B cell (primary cell): ENCODE data around the gene CACYBP. TPM values are rescaled to one million over a fixed set of nuclear protein-coding genes. Genes with fewer than 3 reads are reported as not detected.

Source experiments
- ATAC-seq: fragments of 200-7000 bp; cut with Tn5 transposase; one replicate; pipeline ENCODE4 v1.10.0; 2021; ENCODE audit warnings: low read depth, mild to moderate bottlenecking, moderate number of reproducible peaks, moderate library complexity
- CTCF ChIA-PET: fragments of 350-600 bp; sonication (Branson Sonifier 250); formaldehyde crosslinking; loops from one replicate; lab custom pipeline; 2021; ENCODE audit warnings: antibody characterized with exemption, inconsistent platforms; lab: Charles Lee
- POLR2A ChIA-PET: fragments of 350-600 bp; sonication (Branson Sonifier 250); formaldehyde crosslinking; loops from one replicate; lab custom pipeline; 2021; ENCODE audit warnings: antibody characterized with exemption; lab: Charles Lee
- DNase-seq: peaks from one replicate; pipeline ENCODE4 v3.0.0; 2013
- H2AFZ ChIP-seq: 2 replicates; pipeline ENCODE4 v1.6.1; 2012; ENCODE audit warnings: mild to moderate bottlenecking, low read depth, low read length; ENCODE audit not compliant: insufficient read depth, poor library complexity, severe bottlenecking
- H3K27ac ChIP-seq, 2 donors: 1 replicate in 1 of 2; 2 replicates in 1 of 2; pipeline ENCODE4 v1.5.1; 2012 to 2013; ENCODE audit warnings: low read length in 2 of 2, mild to moderate bottlenecking in 2 of 2, moderate library complexity in 1 of 2
- H3K27me3 ChIP-seq, 4 experiments: fragments of 200-600 bp in 1 of 4; sonication (generic) in 1 of 4; replicated peaks in 1 of 4; 1 replicate in 2 of 4; 2 replicates in 2 of 4; pipeline versions ENCODE4 v1.6.1 to v1.7.0; 2013 to 2016; ENCODE audit warnings: low read length in 3 of 4, mild to moderate bottlenecking in 2 of 4, mixed read lengths in 1 of 4, moderate library complexity in 1 of 4; ENCODE audit not compliant: insufficient read depth in 4 of 4, control insufficient read depth in 3 of 4; ENCODE audit errors: control extremely low read depth in 1 of 4
- H3K36me3 ChIP-seq, 2 experiments: replicated peaks in 1 of 2; 1 replicate in 1 of 2; 2 replicates in 1 of 2; pipeline versions ENCODE4 v1.6.1 to v1.7.1; 2013; ENCODE audit warnings: low read length in 1 of 2; ENCODE audit not compliant: insufficient read depth in 2 of 2, control insufficient read depth in 1 of 2; ENCODE audit errors: control extremely low read depth in 1 of 2, extremely low read depth in 1 of 2
- H3K4me1 ChIP-seq, 2 donors: fragments of 200-600 bp in 1 of 2; sonication (generic) in 1 of 2; 1 replicate in 1 of 2; 2 replicates in 1 of 2; pipeline versions ENCODE4 v1.5.1 to v1.6.1; 2013 to 2017; ENCODE audit warnings: low read length in 2 of 2; ENCODE audit not compliant: control insufficient read depth in 2 of 2, insufficient read depth in 2 of 2
- H3K4me2 ChIP-seq: replicated peaks from 2 replicates; pipeline ENCODE3; 2012; ENCODE audit warnings: mild to moderate bottlenecking, low read depth, low read length; ENCODE audit not compliant: poor library complexity, severe bottlenecking
- H3K4me3 ChIP-seq, 5 experiments: fragments of 200-600 bp in 1 of 5; sonication (generic) in 1 of 5; 1 replicate in 3 of 5; 2 replicates in 2 of 5; pipeline versions ENCODE4 v1.5.1 to v1.7.0; 2011 to 2016; ENCODE audit warnings: low read length in 4 of 5, mild to moderate bottlenecking in 4 of 5, low read depth in 2 of 5, control low read depth in 1 of 5, moderate library complexity in 1 of 5; ENCODE audit not compliant: insufficient read depth in 1 of 5; ENCODE audit errors: control extremely low read depth in 1 of 5, extremely low read depth in 1 of 5
- H3K79me2 ChIP-seq: fragments of 200-600 bp; sonication (generic); one replicate; pipeline ENCODE4 v1.6.0; 2016; ENCODE audit warnings: low read length; ENCODE audit not compliant: control insufficient read depth, insufficient read depth
- H3K9ac ChIP-seq: fragments of 200-600 bp; sonication (generic); 2 replicates; pipeline ENCODE4 v1.6.1; 2017; ENCODE audit warnings: mild to moderate bottlenecking, low read length, moderate library complexity
- H3K9me3 ChIP-seq, 3 donors: one replicate each; pipeline versions ENCODE4 v1.6.1 to v1.7.1; 2013; ENCODE audit warnings: low read length in 2 of 3; ENCODE audit not compliant: control insufficient read depth in 2 of 3, insufficient read depth in 1 of 3; ENCODE audit errors: control extremely low read depth in 1 of 3
- H4K20me1 ChIP-seq: 2 replicates; pipeline ENCODE4 v1.6.0; 2012; ENCODE audit warnings: mild to moderate bottlenecking, low read length; ENCODE audit not compliant: insufficient read depth, control insufficient read depth, poor library complexity, severe bottlenecking
- H3K27ac Mint-ChIP-seq: one replicate; pipeline ENCODE4 v1.8.0; 2021; ENCODE audit warnings: mixed read lengths
- H3K27me3 Mint-ChIP-seq: one replicate; pipeline ENCODE4 v1.8.0; 2021; ENCODE audit warnings: mixed read lengths
- H3K4me1 Mint-ChIP-seq: one replicate; pipeline ENCODE4 v1.8.0; 2021; ENCODE audit warnings: mixed read lengths
- H3K4me3 Mint-ChIP-seq: one replicate; pipeline ENCODE4 v1.8.0; 2021; ENCODE audit warnings: mixed read lengths
- H3K9me3 Mint-ChIP-seq: one replicate; pipeline ENCODE4 v1.8.0; 2022; ENCODE audit warnings: mixed read lengths; ENCODE audit not compliant: insufficient read depth
- CTCF ChIP-seq: fragments of 200-600 bp; IDR thresholded peaks from one replicate; pipeline ENCODE4 v1.8.0; 2022; ENCODE audit warnings: antibody characterized with exemption, mild to moderate bottlenecking
- EZH2 ChIP-seq: IDR thresholded peaks from 2 replicates; pipeline ENCODE4 v1.6.1; 2012; ENCODE audit warnings: borderline replicate concordance, low read depth, mild to moderate bottlenecking, moderate library complexity, low read length; ENCODE audit not compliant: insufficient read depth, poor library complexity, severe bottlenecking
- WGBS: methylation state at CpG from one replicate; pipeline ENCODE4 v1.1.5; 2013; ENCODE audit warnings: missing lambda C conversion rate; ENCODE audit not compliant: insufficient coverage; 5-methylcytosine and 5-hydroxymethylcytosine counted together
- intact Hi-C: fragments of 100-400 bp; cut with micrococcal nuclease; formaldehyde crosslinking; loops from one replicate; pipeline ENCODE4 v1.10.0; 2022
- polyA plus RNA-seq: library from polyadenylated mRNA; depleted of rRNA; stranded (reverse); fragments of >200 nt; gene quantifications from 2 replicates; pipeline ENCODE4 v1.2.3, GENCODE V29; 2012
- total RNA-seq, 2 donors: library from RNA; stranded (reverse); fragments of 120-200 nt in 1 of 2; gene quantifications; 1 replicate in 1 of 2; 2 replicates in 1 of 2; pipeline versions ENCODE4 v1.2.3 to v1.2.4, GENCODE V29; 2013 to 2022

The CACYBP gene
- total and polyA plus RNA-seq, 2 donors (not counting 1 experiment from before 2014, with no cell fraction given), result 16.2 to 71.1 TPM

- Histone ChIP-seq H3K36me3 (peaks cover 0 to 5% of the 10 kb centered on the region in 2 experiments), H3K79me2 (peaks cover 24% of the 10 kb centered on the region), H3K9me3 (peaks cover 0 to 5% (median 1%) of the 10 kb centered on the region in 3 donors), H4K20me1 (no peaks in the 10 kb centered on the region), H3K9ac (no peak overlapping the region), H2AFZ (peak overlapping the region; percentile 23), H3K4me2 (no peak overlapping the region), H3K27ac (no peak overlapping the region), H3K4me1 (peaks cover 15 to 20% of the 10 kb centered on the region in 2 donors), H3K4me3 (no peak overlapping the region), H3K27me3 (no peaks in the 10 kb centered on the region)
- DNase-seq (no peak), ATAC-seq (no peak)
- intact Hi-C loops, result loop anchor here (10.0 kb wide), 3 partner anchors 170 to 1180 kb away; partner anchors contain the start of genes COP1, KIAA0040 and RABGAP1L
- Mint-ChIP-seq H3K4me3 (peak overlapping the region; percentile 95), H3K27ac (peak overlapping the region; percentile 92), H3K27me3 (no peaks in the 10 kb centered on the region), H3K4me1 (peaks cover 34% of the 10 kb centered on the region), H3K9me3 (peaks cover 3% of the 10 kb centered on the region)
- no CpG with 5 or more reads among the region's 2 CpGs for WGBS
- TF ChIP-seq CTCF (no peak), EZH2 (no peak)
- POLR2A ChIA-PET, result interaction anchor here (3.9 kb wide), 1 partner anchor 25 kb away, joined by 57 read pairs; the partner anchor contains the start of gene CACYBP
- CTCF ChIA-PET, result interaction anchor here (0.7 to 1.4 kb wide), 5 partner anchors 11 to 127 kb away, joined by 3 to 4 read pairs (median 3); no protein-coding TSS in a partner anchor
Measured at GRCh38 chr1:175024773-175025172, 25.0 kb downstream of the CACYBP start.

DNA sequence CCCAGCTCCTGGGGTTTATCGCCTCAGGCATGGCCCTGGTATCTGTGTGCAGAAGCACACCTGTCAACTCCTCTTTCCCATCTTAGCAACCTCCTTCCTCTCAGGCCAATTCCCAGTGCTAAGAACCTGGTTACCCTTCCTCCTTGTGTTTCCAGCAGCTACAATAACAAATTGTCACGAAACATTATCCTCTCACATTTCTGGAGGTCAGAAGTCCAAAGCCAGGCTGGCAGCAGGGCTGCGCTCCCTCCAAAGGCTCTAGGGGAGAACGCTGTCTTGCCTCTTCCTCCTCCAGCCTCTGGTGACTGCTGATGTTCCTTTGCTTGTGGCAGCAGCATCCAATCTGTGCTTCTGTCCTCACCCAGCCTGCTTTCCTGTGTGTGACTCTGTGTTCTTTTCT, 34.2 kb downstream of the CACYBP start:
- peaks cover 5 to 6% of the 10 kb centered on the region in 2 donors for H3K4me1 ChIP-seq
- H3K4me2 ChIP-seq, result no peak overlapping the region
- no peaks in the 10 kb centered on the region for H3K36me3 ChIP-seq
- H3K27ac ChIP-seq, result no peak overlapping the region
- intact Hi-C loops, result no loop called here
- CTCF ChIA-PET, result no interaction called here
- POLR2A ChIA-PET, result interaction anchor here (0.9 kb wide), 1 partner anchor 11 kb away, joined by 3 read pairs; the partner anchor contains the start of gene MRPS14
- ATAC-seq (no peak), DNase-seq (no peak)
- WGBS, result 89% methylated on average over 4 of the region's 4 CpGs
- H3K9ac ChIP-seq, result no peak overlapping the region
- H3K79me2 ChIP-seq, result no peaks in the 10 kb centered on the region
- H3K27ac Mint-ChIP-seq, result no peak overlapping the region
- H4K20me1 ChIP-seq, result no peaks in the 10 kb centered on the region
- H3K4me1 Mint-ChIP-seq, result peaks cover 7% of the 10 kb centered on the region
- no peak overlapping the region for H3K4me3 ChIP-seq
- H3K9me3 ChIP-seq, result no peaks in the 10 kb centered on the region
- TF ChIP-seq CTCF (no peak), EZH2 (no peak)
- H3K4me3 Mint-ChIP-seq, result no peak overlapping the region
- H3K27me3 ChIP-seq, result no peaks in the 10 kb centered on the region
- H3K27me3 Mint-ChIP-seq, result peaks cover 16% of the 10 kb centered on the region
- H2AFZ ChIP-seq, result no peak overlapping the region
- no peaks in the 10 kb centered on the region for H3K9me3 Mint-ChIP-seq
